H1 (cell line): Measurements from ENCODE around the gene CASQ1. TPM values are rescaled to one million over a fixed set of nuclear protein-coding genes. Genes with fewer than 3 reads are reported as not detected.

Source experiments
- CTCF ChIA-PET: fragments of 300-600 bp; sonication (Branson Sonifier 250); formaldehyde crosslinking; loops from one replicate; lab custom pipeline; 2021; ENCODE audit not compliant: partially characterized antibody; lab: Charles Lee
- POLR2A ChIA-PET: fragments of 300-600 bp; sonication (Branson Sonifier 250); formaldehyde crosslinking; loops from one replicate; lab custom pipeline; 2021; ENCODE audit warnings: inconsistent platforms; ENCODE audit not compliant: partially characterized antibody; lab: Charles Lee
- DNase-seq, 2 experiments: peaks; one replicate each; pipeline versions ENCODE4 v3.0.0 to v3.0.0-alpha.2; 2010 to 2022; ENCODE audit warnings: low spot score in 2 of 2, low read depth in 1 of 2, mixed read lengths in 1 of 2
- FAIRE-seq: peaks from 2 replicates; lab custom pipeline; 2011; peaks lifted over from hg19 to GRCh38; lab: Jason Lieb, UNC
- H2AFZ ChIP-seq: 2 replicates; pipeline ENCODE4 v1.8.1; 2012; ENCODE audit warnings: low read length, inconsistent platforms
- H2AK5ac ChIP-seq: 2 replicates; pipeline ENCODE4 v1.6.1; 2013; ENCODE audit warnings: low read depth, low read length
- H2BK120ac ChIP-seq: replicated peaks from 2 replicates; pipeline ENCODE3; 2013; ENCODE audit warnings: low read depth, low read length, inconsistent platforms
- H2BK12ac ChIP-seq: 2 replicates; pipeline ENCODE4 v1.6.1; 2013; ENCODE audit warnings: low read depth, low read length
- H2BK15ac ChIP-seq: 2 replicates; pipeline ENCODE4 v1.6.1; 2013; ENCODE audit warnings: low read length
- H2BK20ac ChIP-seq: 2 replicates; pipeline ENCODE4 v1.6.1; 2013; ENCODE audit warnings: low read length
- H2BK5ac ChIP-seq: 2 replicates; pipeline ENCODE4 v1.6.1; 2013; ENCODE audit warnings: low read depth, low read length
- H3K14ac ChIP-seq: 2 replicates; pipeline ENCODE4 v1.6.1; 2013; ENCODE audit warnings: inconsistent platforms; ENCODE audit not compliant: insufficient read length
- H3K18ac ChIP-seq: 2 replicates; pipeline ENCODE4 v1.6.1; 2013; ENCODE audit warnings: low read length; ENCODE audit errors: extremely low read depth
- H3K23ac ChIP-seq: 2 replicates; pipeline ENCODE4 v1.6.1; 2013; ENCODE audit warnings: inconsistent platforms; ENCODE audit not compliant: insufficient read length
- H3K23me2 ChIP-seq: 2 replicates; pipeline ENCODE4 v1.6.1; 2013; ENCODE audit warnings: low read depth, low read length
- H3K27ac ChIP-seq: 2 replicates; pipeline ENCODE4 v1.6.1; 2011; ENCODE audit warnings: low read depth, low read length, inconsistent platforms
- H3K27me3 ChIP-seq, 4 experiments: replicated peaks in 1 of 4; 1 replicate in 1 of 4; 2 replicates in 3 of 4; pipeline versions ENCODE4 v1.6.1 to v1.8.1; 2011 to 2013; ENCODE audit warnings: low read length in 3 of 4, mild to moderate bottlenecking in 3 of 4, inconsistent platforms in 2 of 4, mixed read lengths in 2 of 4, moderate library complexity in 1 of 4; ENCODE audit not compliant: control insufficient read depth in 3 of 4, insufficient read depth in 3 of 4; ENCODE audit errors: extremely low read depth in 1 of 4
- H3K36me3 ChIP-seq, 4 experiments: 2 replicates each; pipeline versions ENCODE4 v1.6.1 to v1.8.1; 2011 to 2013; ENCODE audit warnings: mild to moderate bottlenecking in 4 of 4, low read length in 3 of 4, moderate library complexity in 2 of 4, control low read depth in 1 of 4, inconsistent platforms in 1 of 4; ENCODE audit not compliant: insufficient read depth in 4 of 4, control insufficient read depth in 2 of 4
- H3K4ac ChIP-seq: replicated peaks from 2 replicates; pipeline ENCODE3; 2013; ENCODE audit warnings: low read length, low read depth, mixed read lengths, inconsistent platforms; ENCODE audit not compliant: insufficient read length
- H3K4me1 ChIP-seq, 4 experiments: replicated peaks in 1 of 4; 1 replicate in 1 of 4; 2 replicates in 3 of 4; pipeline versions ENCODE4 v1.6.1 to v1.8.1; 2011 to 2013; ENCODE audit warnings: low read length in 3 of 4, inconsistent platforms in 2 of 4, mixed read lengths in 1 of 4; ENCODE audit not compliant: insufficient read depth in 4 of 4, control insufficient read depth in 3 of 4
- H3K4me2 ChIP-seq, 2 experiments: 2 replicates each; pipeline versions ENCODE4 v1.6.1 to v1.8.1; 2011 to 2013; ENCODE audit warnings: low read depth in 2 of 2, low read length in 2 of 2, control low read depth in 1 of 2, inconsistent platforms in 1 of 2, mild to moderate bottlenecking in 1 of 2; ENCODE audit not compliant: insufficient read depth in 1 of 2
- H3K4me3 ChIP-seq, 4 experiments: fragments of 200-600, 300-600 bp in 1 of 4; sonication (generic), shearing (Covaris generic), sonication (Bioruptor Twin) in 1 of 4; 2 replicates each; pipeline versions ENCODE4 v1.5.1 to v1.8.1; 2011 to 2016; ENCODE audit warnings: low read length in 4 of 4, low read depth in 3 of 4, control low read depth in 2 of 4, inconsistent platforms in 2 of 4, mild to moderate bottlenecking in 2 of 4, mixed read lengths in 1 of 4, moderate library complexity in 1 of 4; ENCODE audit not compliant: insufficient read depth in 2 of 4; ENCODE audit errors: extremely low read depth in 1 of 4
- H3K56ac ChIP-seq: replicated peaks from 2 replicates; pipeline ENCODE3; 2013; ENCODE audit warnings: low read depth, mild to moderate bottlenecking, mixed read lengths, low read length, inconsistent platforms; ENCODE audit not compliant: insufficient read length
- H3K79me1 ChIP-seq: 2 replicates; pipeline ENCODE4 v1.6.1; 2013; ENCODE audit warnings: low read depth, low read length, control low read depth
- H3K79me2 ChIP-seq, 2 experiments: 2 replicates each; pipeline versions ENCODE4 v1.6.1 to v1.8.1; 2012 to 2013; ENCODE audit warnings: low read length in 2 of 2, mild to moderate bottlenecking in 2 of 2, inconsistent platforms in 1 of 2; ENCODE audit not compliant: insufficient read depth in 2 of 2, control insufficient read depth in 1 of 2
- H3K9ac ChIP-seq, 4 experiments: replicated peaks in 1 of 4; 1 replicate in 1 of 4; 2 replicates in 3 of 4; pipeline versions ENCODE4 v1.6.1 to v1.8.1; 2011 to 2013; ENCODE audit warnings: low read depth in 3 of 4, low read length in 3 of 4, control low read depth in 2 of 4, mild to moderate bottlenecking in 2 of 4, moderate library complexity in 2 of 4, inconsistent platforms in 1 of 4; ENCODE audit errors: extremely low read depth in 1 of 4
- H3K9me3 ChIP-seq, 2 experiments: 2 replicates each; pipeline versions ENCODE4 v1.6.1 to v1.8.1; 2012 to 2013; ENCODE audit warnings: mild to moderate bottlenecking in 2 of 2, moderate library complexity in 2 of 2, control low read depth in 1 of 2, inconsistent platforms in 1 of 2, low read depth in 1 of 2, low read length in 1 of 2, mixed read lengths in 1 of 2; ENCODE audit not compliant: insufficient read depth in 2 of 2
- H4K20me1 ChIP-seq, 2 experiments: replicated peaks in 1 of 2; 2 replicates each; pipeline versions ENCODE3 to v1.8.1; 2011 to 2013; ENCODE audit warnings: inconsistent platforms in 2 of 2, low read length in 2 of 2, mild to moderate bottlenecking in 1 of 2; ENCODE audit not compliant: insufficient read depth in 2 of 2, control insufficient read depth in 1 of 2
- H4K5ac ChIP-seq: 2 replicates; pipeline ENCODE4 v1.6.1; 2013; ENCODE audit warnings: low read length, low read depth, mixed read lengths, inconsistent platforms; ENCODE audit not compliant: insufficient read length
- H4K8ac ChIP-seq: 2 replicates; pipeline ENCODE4 v1.8.0; 2013; ENCODE audit warnings: mild to moderate bottlenecking, moderate library complexity, low read length, inconsistent platforms; ENCODE audit not compliant: insufficient read depth; ENCODE audit errors: extremely low read depth
- H4K91ac ChIP-seq: replicated peaks from 2 replicates; pipeline ENCODE3; 2013; ENCODE audit warnings: low read length, mixed read lengths, inconsistent platforms; ENCODE audit not compliant: insufficient read length
- BACH1 ChIP-seq: IDR thresholded peaks from 2 replicates; pipeline ENCODE4 v1.6.1; 2012; ENCODE audit warnings: low read length, improper control_type of control experiment
- KDM4A ChIP-seq: IDR thresholded peaks from one replicate; pipeline ENCODE4 v1.7.1; 2012; ENCODE audit warnings: low read depth, mild to moderate bottlenecking, moderate library complexity, low read length, inconsistent platforms; ENCODE audit not compliant: severe bottlenecking
- POU5F1 ChIP-seq: IDR thresholded peaks from 2 replicates; pipeline ENCODE4 v1.6.1; 2011; ENCODE audit warnings: low read depth, mild to moderate bottlenecking, low read length, moderate library complexity
- SIN3A ChIP-seq, 2 experiments: IDR thresholded peaks in 1 of 2; conservative IDR thresholded peaks in 1 of 2; 2 replicates each; pipeline ENCODE4 v1.6.1; 2011 to 2012; ENCODE audit warnings: low read length in 2 of 2, improper control_type of control experiment in 1 of 2, low read depth in 1 of 2, mild to moderate bottlenecking in 1 of 2
- SP1 ChIP-seq: IDR thresholded peaks from 2 replicates; pipeline ENCODE4 v1.6.1; 2011; ENCODE audit warnings: low read depth, low read length
- SP4 ChIP-seq: IDR thresholded peaks from 2 replicates; pipeline ENCODE4 v1.6.1; 2012; ENCODE audit warnings: low read length, inconsistent platforms
- TAF7 ChIP-seq: optimal IDR thresholded peaks from 2 replicates; pipeline ENCODE3; 2011; ENCODE audit warnings: low read depth, mild to moderate bottlenecking, inconsistent platforms, low read length, moderate library complexity, borderline replicate concordance
- ZNF274 ChIP-seq: IDR thresholded peaks from 2 replicates; pipeline ENCODE4 v1.7.0; 2012; ENCODE audit warnings: low read length, borderline replicate concordance; ENCODE audit errors: extremely low read depth
- WGBS, 2 experiments: shearing (Covaris generic) in 1 of 2; methylation state at CpG; one replicate each; pipeline versions ENCODE4 v1.1.6 to v1.1.7; 2013 to 2015; ENCODE audit warnings: low lambda C conversion rate in 2 of 2, mixed read lengths in 2 of 2, inconsistent platforms in 1 of 2, low coverage in 1 of 2, missing lambda C conversion rate in 1 of 2; ENCODE audit not compliant: insufficient replicate concordance in 2 of 2, insufficient coverage in 1 of 2, insufficient read length in 1 of 2; ENCODE audit errors: extremely low coverage in 1 of 2, missing lambda C conversion rate in 1 of 2; 5-methylcytosine and 5-hydroxymethylcytosine counted together
- polyA plus RNA-seq, 7 experiments: library from polyadenylated mRNA; depleted of rRNA in 3 of 7; stranded (reverse) in 5 of 7; unstranded in 2 of 7; fragments of >200 nt in 5 of 7; fragments of 200-250 nt in 2 of 7; gene quantifications; 1 replicate in 5 of 7; 2 replicates in 1 of 7; 4 replicates in 1 of 7; pipeline versions ENCODE4 v1.2.1 to v1.2.3, GENCODE V29; 2011 to 2013; ENCODE audit warnings: missing spikeins in 2 of 7, mixed read lengths in 2 of 7
- total RNA-seq: library from RNA; stranded (reverse); fragmentation: NEBNext Ultra II Directional; extraction: Animal tissue kit (Norgen Biotek cat#: 25700); gene quantifications from 2 replicates; pipeline ENCODE4 v1.2.1, GENCODE V29; 2021
- TF ChIP-seq, protein P1 (sequence below), 3 experiments: IDR thresholded peaks; 1 replicate in 2 of 3; 2 replicates in 1 of 3; pipeline versions ENCODE4 v1.5.1 to v1.6.1; 2011; ENCODE audit warnings: low read length in 3 of 3, mild to moderate bottlenecking in 3 of 3, inconsistent platforms in 2 of 3, low read depth in 1 of 3, moderate library complexity in 1 of 3; ENCODE audit not compliant: insufficient read depth in 1 of 3; ENCODE audit errors: control extremely low read depth in 1 of 3
- TF ChIP-seq, protein P2 (sequence below): IDR thresholded peaks from 2 replicates; pipeline ENCODE4 v1.6.1; 2012; ENCODE audit warnings: inconsistent platforms

Gene CASQ1
- total and polyA plus RNA-seq, 2 of the 8 experiments (the other 6 are each of a cell fraction or from before 2014, with no cell fraction given) = 0.80 to 1.3 TPM

DNA sequence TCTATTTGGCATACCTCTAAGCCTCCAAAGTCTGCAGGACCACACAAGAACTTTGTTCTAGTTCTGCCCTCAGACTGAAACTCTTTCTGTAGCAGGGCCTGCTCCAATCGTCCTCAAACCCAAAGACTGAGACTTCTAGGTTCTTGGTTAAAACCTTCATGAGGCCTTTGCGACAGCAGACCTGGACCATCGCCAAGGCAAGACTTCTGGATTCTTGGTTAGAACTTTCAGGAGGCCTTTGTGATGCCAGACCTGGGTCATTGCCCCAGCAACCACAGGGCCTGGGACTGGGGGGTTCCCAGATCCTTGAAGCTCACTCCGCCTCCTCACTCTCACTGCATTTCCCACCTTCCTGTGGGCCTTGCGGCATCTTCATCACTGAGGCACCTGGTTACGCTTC lies 39.1 kb upstream of the CASQ1 start, which contains the start of gene ATP1A4:
ATP1A4 (plus strand) TSS at position 301 of the 400 bp plus-strand sequence. CDS start 438 bp downstream, outside the sequence.
- H2BK20ac ChIP-seq = no peak within 1 kb of the TSS
- no peak within 1 kb of the TSS for H3K27ac ChIP-seq
- H3K14ac ChIP-seq = no peak within 1 kb of the TSS
- FAIRE-seq (no peak), DNase-seq (no peak)
- H3K36me3 ChIP-seq = no peaks in the 10 kb centered on the region
- WGBS, 2 experiments = 93% methylated on average over 6 of the region's 6 CpGs; no CpG with 5 or more reads in 1 of the 2 experiments
- no peak within 1 kb of the TSS for H4K5ac ChIP-seq
- no peak within 1 kb of the TSS for H4K8ac ChIP-seq
- POLR2A ChIA-PET = interaction anchor here (1.3 to 1.8 kb wide), 2 partner anchors 13 to 18 kb away, joined by 3 to 4 read pairs; no protein-coding TSS in a partner anchor
- 0 out of 2 replicates have a peak within 1 kb of the TSS, but pooled peaks have one; percentile 17 for H2BK12ac ChIP-seq
- H3K56ac ChIP-seq = no peak within 1 kb of the TSS
- CTCF ChIA-PET = interaction anchor here (1.0 to 7.5 kb wide), 6 partner anchors 12 to 98 kb away, joined by 3 to 49 read pairs (median 6); no protein-coding TSS in a partner anchor
- H3K79me2 ChIP-seq = no peaks in the 10 kb centered on the region
- H3K4me1 ChIP-seq = no peaks in the 10 kb centered on the region
- no peak within 1 kb of the TSS for H2BK120ac ChIP-seq
- no peaks in the 10 kb centered on the region for H3K9me3 ChIP-seq
- H4K91ac ChIP-seq = no peak within 1 kb of the TSS
- no peaks in the 10 kb centered on the region; the same call in 1 of the 2 replicates for H3K23me2 ChIP-seq
- no peak within 1 kb of the TSS for H3K23ac ChIP-seq
- H3K4me3 ChIP-seq = no peak within 1 kb of the TSS
- no peak within 1 kb of the TSS for H3K18ac ChIP-seq
- H4K20me1 ChIP-seq = no peaks in the 10 kb centered on the region
- no peak within 1 kb of the TSS for H2BK5ac ChIP-seq
- H2BK15ac ChIP-seq = 0 out of 2 replicates have a peak within 1 kb of the TSS, but pooled peaks have one; percentile 3
- H3K4me2 ChIP-seq = no peak within 1 kb of the TSS
- H3K27me3 ChIP-seq = no peaks in the 10 kb centered on the region; a peak in 1 of 7 replicates
- no peak within 1 kb of the TSS for H3K9ac ChIP-seq
- H3K4ac ChIP-seq = no peak within 1 kb of the TSS
- H3K79me1 ChIP-seq = no peaks in the 10 kb centered on the region
- no peak within 1 kb of the TSS for H2AFZ ChIP-seq
- H2AK5ac ChIP-seq = 0 out of 2 replicates have a peak within 1 kb of the TSS, but pooled peaks have one; percentile 24
- TF ChIP-seq SIN3A (conservative IDR thresholded peaks at IDR 0.05 in 1 of 2, IDR thresholded peaks at IDR 0.05 in 1 of 2; ENCODE audit: low read depth in 1 of 2, low read length in 2 of 2) = no peak
- no peak for TF ChIP-seq ZNF274
- TF ChIP-seq, protein P1, sequence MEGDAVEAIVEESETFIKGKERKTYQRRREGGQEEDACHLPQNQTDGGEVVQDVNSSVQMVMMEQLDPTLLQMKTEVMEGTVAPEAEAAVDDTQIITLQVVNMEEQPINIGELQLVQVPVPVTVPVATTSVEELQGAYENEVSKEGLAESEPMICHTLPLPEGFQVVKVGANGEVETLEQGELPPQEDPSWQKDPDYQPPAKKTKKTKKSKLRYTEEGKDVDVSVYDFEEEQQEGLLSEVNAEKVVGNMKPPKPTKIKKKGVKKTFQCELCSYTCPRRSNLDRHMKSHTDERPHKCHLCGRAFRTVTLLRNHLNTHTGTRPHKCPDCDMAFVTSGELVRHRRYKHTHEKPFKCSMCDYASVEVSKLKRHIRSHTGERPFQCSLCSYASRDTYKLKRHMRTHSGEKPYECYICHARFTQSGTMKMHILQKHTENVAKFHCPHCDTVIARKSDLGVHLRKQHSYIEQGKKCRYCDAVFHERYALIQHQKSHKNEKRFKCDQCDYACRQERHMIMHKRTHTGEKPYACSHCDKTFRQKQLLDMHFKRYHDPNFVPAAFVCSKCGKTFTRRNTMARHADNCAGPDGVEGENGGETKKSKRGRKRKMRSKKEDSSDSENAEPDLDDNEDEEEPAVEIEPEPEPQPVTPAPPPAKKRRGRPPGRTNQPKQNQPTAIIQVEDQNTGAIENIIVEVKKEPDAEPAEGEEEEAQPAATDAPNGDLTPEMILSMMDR (IDR thresholded peaks at IDR 0.05; ENCODE audit: control extremely low read depth in 1 of 3, insufficient read depth in 1 of 3, low read depth in 1 of 3, low read length in 3 of 3) = no peak
- no peak for TF ChIP-seq KDM4A
- no peak for TF ChIP-seq POU5F1
- no peak for TF ChIP-seq TAF7
- TF ChIP-seq SP1 = no peak
- no peak for TF ChIP-seq SP4
- TF ChIP-seq, protein P2, sequence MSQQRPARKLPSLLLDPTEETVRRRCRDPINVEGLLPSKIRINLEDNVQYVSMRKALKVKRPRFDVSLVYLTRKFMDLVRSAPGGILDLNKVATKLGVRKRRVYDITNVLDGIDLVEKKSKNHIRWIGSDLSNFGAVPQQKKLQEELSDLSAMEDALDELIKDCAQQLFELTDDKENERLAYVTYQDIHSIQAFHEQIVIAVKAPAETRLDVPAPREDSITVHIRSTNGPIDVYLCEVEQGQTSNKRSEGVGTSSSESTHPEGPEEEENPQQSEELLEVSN = no peak
- no peak for TF ChIP-seq BACH1
